ENCODE measurements around the gene KIF26B. TPM values are rescaled to one million over a fixed set of nuclear protein-coding genes. Genes with fewer than 3 reads are reported as not detected.

The KIF26B gene
- polyA plus RNA-seq, 1 of the 3 experiments (the other 2 are of a cell fraction): 2.6 TPM

DNA sequence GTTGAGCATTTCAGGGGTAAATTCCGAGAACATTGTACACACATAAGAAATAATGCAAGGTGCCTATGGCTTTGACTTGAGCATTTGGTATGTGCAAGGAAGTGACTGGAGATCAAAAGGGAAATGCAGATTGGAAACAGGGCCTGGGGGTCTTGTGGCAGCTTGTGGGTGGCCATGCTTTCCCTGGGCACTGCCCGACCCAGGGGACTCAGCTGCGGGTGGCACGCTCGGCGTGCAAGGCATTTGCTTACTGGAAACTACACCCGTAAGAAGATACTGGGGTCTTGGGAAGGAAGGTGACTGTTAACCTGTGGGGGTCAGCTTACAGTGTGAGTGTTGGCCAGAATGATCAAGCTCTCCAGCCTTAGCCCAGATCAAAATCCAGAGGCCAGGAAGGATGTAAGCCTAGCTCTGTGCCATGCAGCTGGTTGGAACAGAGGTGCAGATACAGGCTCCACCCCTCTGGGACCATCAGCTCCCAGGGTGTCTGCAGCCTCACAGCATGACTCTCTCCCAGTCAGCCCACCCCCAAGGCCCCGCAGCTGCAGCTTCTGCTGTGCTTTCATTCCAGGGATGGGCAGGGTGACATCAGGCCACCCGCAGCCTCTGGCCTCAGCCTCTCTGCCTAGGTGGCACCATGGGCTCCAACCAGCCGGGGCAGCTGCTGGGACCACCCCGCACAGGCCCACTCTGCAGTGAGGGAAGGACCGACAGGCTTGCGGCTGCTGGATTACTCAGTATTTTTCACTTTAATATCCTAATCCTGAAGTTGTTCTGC is 55.1 kb downstream of the KIF26B start:
- H3K4me3 ChIP-seq (ENCODE audit: low read depth in 2 of 2, low read length in 1 of 2): no peak overlapping the region
- ChIA-PET POLR2A (interaction anchor here (0.9 to 1.7 kb wide), 2 partner anchors 53 to 582 kb away, joined by 3 to 4 read pairs; no protein-coding TSS in a partner anchor), CTCF (interaction anchor here (0.8 to 1.3 kb wide), 5 partner anchors 9 to 168 kb away, joined by 3 to 4 read pairs (median 3); no protein-coding TSS in a partner anchor)
- peak overlapping the region in 1 of 2 experiments; percentile 76; a peak in 2 of 4 replicates for H3K27ac ChIP-seq (ENCODE audit: low read depth in 2 of 2, low read length in 1 of 2)
- no peaks in the 10 kb centered on the region for H3F3A ChIP-seq (replicated peaks; ENCODE audit: insufficient read depth)
- peaks cover 0 to 26% of the 10 kb centered on the region in 2 experiments; a peak in 1 of 4 replicates for H3K4me1 ChIP-seq (ENCODE audit: control insufficient read depth in 1 of 2, insufficient read depth in 2 of 2, low read depth in 1 of 2, low read length in 1 of 2)
- no peak overlapping the region for H2AFZ ChIP-seq (ENCODE audit: low read depth)
- H3K36me3 ChIP-seq (replicated peaks in 1 of 2; ENCODE audit: control insufficient read depth in 1 of 2, insufficient read depth in 2 of 2, low read length in 1 of 2): peaks cover 23 to 37% of the 10 kb centered on the region in 2 experiments
- WGBS (ENCODE audit: low lambda C conversion rate): 93% methylated on average over 11 of the region's 13 CpGs
- peaks cover 4% of the 10 kb centered on the region; the same call in 1 of the 2 replicates for H4K20me1 ChIP-seq (ENCODE audit: insufficient read depth)
- H3K4me2 ChIP-seq: no peak overlapping the region
- H3K9ac ChIP-seq: no peak overlapping the region
- DNase-seq: peak; percentile 80
- H3K9me2 ChIP-seq: no peaks in the 10 kb centered on the region
- H3K9me3 ChIP-seq: peaks cover 6% of the 10 kb centered on the region; the same call in 1 of the 2 replicates
- peaks cover 3% of the 10 kb centered on the region; the same call in 1 of the 2 replicates for H3K79me2 ChIP-seq (ENCODE audit: insufficient read depth)
- no peaks in the 10 kb centered on the region for H3K27me3 ChIP-seq (ENCODE audit: insufficient read depth)
- TF ChIP-seq MEF2A (IDR thresholded peaks at IDR 0.05; ENCODE audit: borderline replicate concordance, low read depth) (no peak), FOXM1 (IDR thresholded peaks at IDR 0.05; ENCODE audit: low read depth) (no peak), RXRA (IDR thresholded peaks at IDR 0.05; ENCODE audit: borderline replicate concordance, low read depth) (no peak), CHD2 (IDR thresholded peaks at IDR 0.05; ENCODE audit: low read length, partially characterized antibody) (no peak), NFIC (IDR thresholded peaks at IDR 0.05; ENCODE audit: borderline replicate concordance) (no peak), TCF12 (IDR thresholded peaks at IDR 0.05) (no peak), RAD21 (IDR thresholded peaks at IDR 0.05; ENCODE audit: low read length) (no peak), GABPA (IDR thresholded peaks at IDR 0.05; ENCODE audit: low read depth) (no peak), POLR2AphosphoS5 (IDR thresholded peaks at IDR 0.05; ENCODE audit: low read depth, low read length) (no peak), NRF1 (IDR thresholded peaks at IDR 0.05; ENCODE audit: low read depth, low read length) (no peak)
- TF ChIP-seq, protein P1, sequence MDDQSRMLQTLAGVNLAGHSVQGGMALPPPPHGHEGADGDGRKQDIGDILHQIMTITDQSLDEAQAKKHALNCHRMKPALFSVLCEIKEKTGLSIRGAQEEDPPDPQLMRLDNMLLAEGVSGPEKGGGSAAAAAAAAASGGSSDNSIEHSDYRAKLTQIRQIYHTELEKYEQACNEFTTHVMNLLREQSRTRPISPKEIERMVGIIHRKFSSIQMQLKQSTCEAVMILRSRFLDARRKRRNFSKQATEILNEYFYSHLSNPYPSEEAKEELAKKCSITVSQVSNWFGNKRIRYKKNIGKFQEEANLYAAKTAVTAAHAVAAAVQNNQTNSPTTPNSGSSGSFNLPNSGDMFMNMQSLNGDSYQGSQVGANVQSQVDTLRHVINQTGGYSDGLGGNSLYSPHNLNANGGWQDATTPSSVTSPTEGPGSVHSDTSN (IDR thresholded peaks at IDR 0.05): no peak

DNA sequence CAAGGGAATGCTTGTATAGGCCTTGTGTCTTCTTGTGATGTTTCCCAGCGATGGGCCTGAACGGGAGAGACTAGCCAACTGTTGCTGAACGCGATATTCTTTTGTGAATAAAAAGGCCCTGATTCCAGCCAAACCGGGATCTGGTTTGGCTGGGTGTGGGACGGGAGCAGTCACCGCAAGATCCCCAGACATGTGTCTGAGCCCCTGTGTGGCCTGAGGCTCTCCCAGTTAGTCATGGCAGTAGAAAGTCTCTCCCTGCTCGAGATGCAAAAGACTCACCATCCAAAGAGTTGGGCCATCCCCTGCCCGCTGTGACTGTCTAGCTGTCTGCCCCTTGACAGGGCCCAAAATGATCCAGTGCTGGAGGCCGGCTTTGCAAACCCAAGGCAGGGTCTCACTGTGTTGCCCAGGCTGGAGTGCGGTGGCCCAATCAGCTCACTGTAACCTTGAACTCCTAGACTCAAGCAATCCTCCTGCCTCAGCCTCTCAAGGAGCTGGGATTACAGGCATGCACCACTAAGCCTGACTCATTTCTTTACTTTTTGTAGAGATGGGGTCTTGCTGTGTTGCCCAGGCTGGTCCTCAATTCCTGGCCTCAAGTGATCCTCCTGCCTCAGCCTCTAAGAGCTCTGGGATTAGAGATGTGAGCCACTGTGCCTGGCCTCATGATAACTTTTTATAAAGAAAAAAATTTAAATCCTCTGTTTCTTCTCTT is 56.4 kb downstream of the KIF26B start:
- no peaks in the 10 kb centered on the region for H3F3A ChIP-seq (replicated peaks; ENCODE audit: insufficient read depth)
- CTCF ChIA-PET: interaction anchor here (0.7 to 1.2 kb wide), 4 partner anchors 8 to 169 kb away, joined by 3 to 4 read pairs (median 3); no protein-coding TSS in a partner anchor
- no peak for DNase-seq
- no peak overlapping the region for H3K4me2 ChIP-seq
- peaks cover 3% of the 10 kb centered on the region; the same call in 1 of the 2 replicates for H3K79me2 ChIP-seq (ENCODE audit: insufficient read depth)
- no peaks in the 10 kb centered on the region for H3K27me3 ChIP-seq (ENCODE audit: insufficient read depth)
- POLR2A ChIA-PET: interaction anchor here (1.7 kb wide), 1 partner anchor 580 kb away, joined by 3 read pairs; no protein-coding TSS in a partner anchor
- no peak overlapping the region for H3K4me3 ChIP-seq (ENCODE audit: low read depth in 2 of 2, low read length in 1 of 2)
- H3K9me3 ChIP-seq: peaks cover 3% of the 10 kb centered on the region; the same call in 1 of the 2 replicates
- H2AFZ ChIP-seq (ENCODE audit: low read depth): no peak overlapping the region
- H3K9ac ChIP-seq: no peak overlapping the region
- H3K4me1 ChIP-seq (ENCODE audit: control insufficient read depth in 1 of 2, insufficient read depth in 2 of 2, low read depth in 1 of 2, low read length in 1 of 2): peaks cover 0 to 33% of the 10 kb centered on the region in 2 experiments; a peak in 1 of 4 replicates
- H3K36me3 ChIP-seq (replicated peaks in 1 of 2; ENCODE audit: control insufficient read depth in 1 of 2, insufficient read depth in 2 of 2, low read length in 1 of 2): peaks cover 16 to 30% of the 10 kb centered on the region in 2 experiments
- peak overlapping the region in 1 of 2 experiments; percentile 76; a peak in 1 of 4 replicates for H3K27ac ChIP-seq (ENCODE audit: low read depth in 2 of 2, low read length in 1 of 2)
- peaks cover 4% of the 10 kb centered on the region; the same call in 1 of the 2 replicates for H4K20me1 ChIP-seq (ENCODE audit: insufficient read depth)
- H3K9me2 ChIP-seq: no peaks in the 10 kb centered on the region
- WGBS (ENCODE audit: low lambda C conversion rate): 90% methylated on average over 9 of the region's 11 CpGs
- TF ChIP-seq JUND (IDR thresholded peaks at IDR 0.05) (no peak), RXRA (IDR thresholded peaks at IDR 0.05; ENCODE audit: borderline replicate concordance, low read depth) (no peak), EZH2phosphoT487 (IDR thresholded peaks at IDR 0.05; ENCODE audit: borderline replicate concordance, low read depth) (no peak), GATA2 (CRISPR knock-in tag; IDR thresholded peaks at IDR 0.05) (no peak), MEF2A (IDR thresholded peaks at IDR 0.05; ENCODE audit: borderline replicate concordance, low read depth) (no peak), FOXJ3 (CRISPR knock-in tag; IDR thresholded peaks at IDR 0.05) (no peak), RAD21 (IDR thresholded peaks at IDR 0.05; ENCODE audit: low read length) (no peak), SMC3 (IDR thresholded peaks at IDR 0.05; ENCODE audit: low read depth, low read length) (no peak), POLR2AphosphoS5 (IDR thresholded peaks at IDR 0.05; ENCODE audit: low read depth, low read length) (no peak)
- TF ChIP-seq, protein P2, sequence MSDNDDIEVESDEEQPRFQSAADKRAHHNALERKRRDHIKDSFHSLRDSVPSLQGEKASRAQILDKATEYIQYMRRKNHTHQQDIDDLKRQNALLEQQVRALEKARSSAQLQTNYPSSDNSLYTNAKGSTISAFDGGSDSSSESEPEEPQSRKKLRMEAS (IDR thresholded peaks at IDR 0.05; ENCODE audit: low read depth): no peak
- TF ChIP-seq, protein P3, sequence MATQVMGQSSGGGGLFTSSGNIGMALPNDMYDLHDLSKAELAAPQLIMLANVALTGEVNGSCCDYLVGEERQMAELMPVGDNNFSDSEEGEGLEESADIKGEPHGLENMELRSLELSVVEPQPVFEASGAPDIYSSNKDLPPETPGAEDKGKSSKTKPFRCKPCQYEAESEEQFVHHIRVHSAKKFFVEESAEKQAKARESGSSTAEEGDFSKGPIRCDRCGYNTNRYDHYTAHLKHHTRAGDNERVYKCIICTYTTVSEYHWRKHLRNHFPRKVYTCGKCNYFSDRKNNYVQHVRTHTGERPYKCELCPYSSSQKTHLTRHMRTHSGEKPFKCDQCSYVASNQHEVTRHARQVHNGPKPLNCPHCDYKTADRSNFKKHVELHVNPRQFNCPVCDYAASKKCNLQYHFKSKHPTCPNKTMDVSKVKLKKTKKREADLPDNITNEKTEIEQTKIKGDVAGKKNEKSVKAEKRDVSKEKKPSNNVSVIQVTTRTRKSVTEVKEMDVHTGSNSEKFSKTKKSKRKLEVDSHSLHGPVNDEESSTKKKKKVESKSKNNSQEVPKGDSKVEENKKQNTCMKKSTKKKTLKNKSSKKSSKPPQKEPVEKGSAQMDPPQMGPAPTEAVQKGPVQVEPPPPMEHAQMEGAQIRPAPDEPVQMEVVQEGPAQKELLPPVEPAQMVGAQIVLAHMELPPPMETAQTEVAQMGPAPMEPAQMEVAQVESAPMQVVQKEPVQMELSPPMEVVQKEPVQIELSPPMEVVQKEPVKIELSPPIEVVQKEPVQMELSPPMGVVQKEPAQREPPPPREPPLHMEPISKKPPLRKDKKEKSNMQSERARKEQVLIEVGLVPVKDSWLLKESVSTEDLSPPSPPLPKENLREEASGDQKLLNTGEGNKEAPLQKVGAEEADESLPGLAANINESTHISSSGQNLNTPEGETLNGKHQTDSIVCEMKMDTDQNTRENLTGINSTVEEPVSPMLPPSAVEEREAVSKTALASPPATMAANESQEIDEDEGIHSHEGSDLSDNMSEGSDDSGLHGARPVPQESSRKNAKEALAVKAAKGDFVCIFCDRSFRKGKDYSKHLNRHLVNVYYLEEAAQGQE (IDR thresholded peaks at IDR 0.05; ENCODE audit: low read depth, low read length): no peak
- TF ChIP-seq, protein P4, sequence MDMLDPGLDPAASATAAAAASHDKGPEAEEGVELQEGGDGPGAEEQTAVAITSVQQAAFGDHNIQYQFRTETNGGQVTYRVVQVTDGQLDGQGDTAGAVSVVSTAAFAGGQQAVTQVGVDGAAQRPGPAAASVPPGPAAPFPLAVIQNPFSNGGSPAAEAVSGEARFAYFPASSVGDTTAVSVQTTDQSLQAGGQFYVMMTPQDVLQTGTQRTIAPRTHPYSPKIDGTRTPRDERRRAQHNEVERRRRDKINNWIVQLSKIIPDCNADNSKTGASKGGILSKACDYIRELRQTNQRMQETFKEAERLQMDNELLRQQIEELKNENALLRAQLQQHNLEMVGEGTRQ (IDR thresholded peaks at IDR 0.05; ENCODE audit: borderline replicate concordance, low read depth, low read length): no peak

Data from SK-N-SH (cell line).